Measurements from ENCODE around the gene KCNQ1. TPM values are rescaled to one million over a fixed set of nuclear protein-coding genes. Genes with fewer than 3 reads are reported as not detected.

Gene KCNQ1
- total and polyA plus RNA-seq, 5 experiments from 2014 or later, result 8.7 to 25.1 (median 22.9) TPM

GRCh38 chr11:2699185-2699530, 254.3 kb downstream of the KCNQ1 start:
- POLR2A ChIA-PET, result no interaction called here
- H3K27me3 Mint-ChIP-seq, result no peaks in the 10 kb centered on the region
- H3K27ac Mint-ChIP-seq, result peak overlapping the region in 3 of 10 donors; percentile 3 to 67 (median 65)
- H3K9me3 Mint-ChIP-seq, result peaks cover 0 to 6% (median 0%) of the 10 kb centered on the region in 9 donors
- peak overlapping the region; percentile 64 to 88 (median 77) for H3K4me3 Mint-ChIP-seq
- ATAC-seq (no peak), DNase-seq (peak in 2 of 10 donors; percentile 3 to 55)
- peaks cover 0 to 9% (median 7%) of the 10 kb centered on the region in 3 donors for H3K36me3 Mint-ChIP-seq
- H3K4me1 Mint-ChIP-seq, result peaks cover 1 to 22% (median 10%) of the 10 kb centered on the region in 4 donors

GRCh38 chr11:2699531-2700414, 255.0 kb downstream of the KCNQ1 start, which contains the start of gene KCNQ1OT1:
KCNQ1OT1 (minus strand) TSS chr11:2699994.
- Mint-ChIP-seq H3K36me3 (peaks cover 0 to 14% (median 10%) of the 10 kb centered on the region in 3 donors), H3K27ac (peak within 1 kb of the TSS in 6 of 10 donors; percentile 10 to 80 (median 64)), H3K4me1 (peaks cover 1 to 19% (median 10%) of the 10 kb centered on the region in 4 donors), H3K27me3 (no peaks in the 10 kb centered on the region), H3K9me3 (peaks cover 0 to 6% (median 0%) of the 10 kb centered on the region in 9 donors), H3K4me3 (peak within 1 kb of the TSS; percentile 64 to 88 (median 77))
- DNase-seq (peak; percentile 77 to 93 (median 85)), ATAC-seq (peak; percentile 94 to 95)
- POLR2A ChIA-PET, result no interaction called here

- peaks cover 1 to 18% (median 10%) of the 10 kb centered on the region in 4 donors for H3K4me1 Mint-ChIP-seq
- no peaks in the 10 kb centered on the region for H3K27me3 Mint-ChIP-seq
- POLR2A ChIA-PET, result no interaction called here
- H3K27ac Mint-ChIP-seq, result peak overlapping the region in 2 of 10 donors; percentile 60 to 69
- peaks cover 0 to 6% (median 0%) of the 10 kb centered on the region in 9 donors for H3K9me3 Mint-ChIP-seq
- peaks cover under 1 to 14% (median 10%) of the 10 kb centered on the region in 3 donors for H3K36me3 Mint-ChIP-seq
- peak overlapping the region; percentile 42 to 88 (median 76) for H3K4me3 Mint-ChIP-seq
- DNase-seq (peak in 2 of 10 donors; percentile 18 to 56), ATAC-seq (no peak)
Observed at GRCh38 chr11:2700415-2701211, 255.8 kb downstream of the KCNQ1 start.

GRCh38 chr11:2701230-2701629, 256.4 kb downstream of the KCNQ1 start:
- peak in 1 of 10 donors; percentile 10 for DNase-seq
- H3K36me3 Mint-ChIP-seq, result peaks cover 5 to 16% (median 10%) of the 10 kb centered on the region in 3 donors
- no peaks in the 10 kb centered on the region for H3K27me3 Mint-ChIP-seq
- no peak for ATAC-seq
- POLR2A ChIA-PET, result no interaction called here
- H3K27ac Mint-ChIP-seq, result peak overlapping the region in 2 of 10 donors; percentile 50 to 63
- H3K4me1 Mint-ChIP-seq, result peaks cover 1 to 18% (median 10%) of the 10 kb centered on the region in 4 donors
- H3K9me3 Mint-ChIP-seq, result peaks cover 0 to 9% (median 2%) of the 10 kb centered on the region in 9 donors
- peak overlapping the region in 9 of 10 donors; percentile 33 to 81 (median 70) for H3K4me3 Mint-ChIP-seq

- Mint-ChIP-seq H3K27me3 (no peaks in the 10 kb centered on the region), H3K36me3 (peaks cover 5 to 10% (median 10%) of the 10 kb centered on the region in 3 donors), H3K27ac (no peak overlapping the region), H3K9me3 (peaks cover 0 to 9% (median 2%) of the 10 kb centered on the region in 9 donors), H3K4me1 (peaks cover 1 to 18% (median 10%) of the 10 kb centered on the region in 4 donors), H3K4me3 (peak overlapping the region in 6 of 10 donors; percentile 30 to 78 (median 66))
- POLR2A ChIA-PET, result no interaction called here
- DNase-seq (peak in 1 of 10 donors; percentile 4), ATAC-seq (no peak)
Observed at GRCh38 chr11:2701898-2702434, 257.2 kb downstream of the KCNQ1 start.

- H3K36me3 Mint-ChIP-seq, result peaks cover 5 to 10% (median 10%) of the 10 kb centered on the region in 3 donors
- peak in 1 of 10 donors; percentile 61 for DNase-seq
- H3K9me3 Mint-ChIP-seq, result peaks cover 0 to 9% (median 2%) of the 10 kb centered on the region in 9 donors
- H3K27me3 Mint-ChIP-seq, result no peaks in the 10 kb centered on the region
- H3K27ac Mint-ChIP-seq, result peak overlapping the region in 1 of 10 donors; percentile 21
- POLR2A ChIA-PET, result no interaction called here
- no peak overlapping the region for H3K4me3 Mint-ChIP-seq
- no peak for ATAC-seq
- peaks cover 1 to 18% (median 10%) of the 10 kb centered on the region in 4 donors for H3K4me1 Mint-ChIP-seq
Observed at GRCh38 chr11:2702771-2703362, 258.1 kb downstream of the KCNQ1 start.

- Mint-ChIP-seq H3K4me3 (peak overlapping the region in 1 of 10 donors; percentile 34), H3K4me1 (peaks cover 1 to 14% (median 7%) of the 10 kb centered on the region in 4 donors), H3K27ac (no peak overlapping the region), H3K36me3 (peaks cover 5 to 11% (median 10%) of the 10 kb centered on the region in 3 donors), H3K9me3 (peaks cover 0 to 9% (median 1%) of the 10 kb centered on the region in 9 donors), H3K27me3 (no peaks in the 10 kb centered on the region)
- POLR2A ChIA-PET, result no interaction called here
- DNase-seq (peak in 1 of 10 donors; percentile 53), ATAC-seq (no peak)
Observed at GRCh38 chr11:2703363-2704141, 258.7 kb downstream of the KCNQ1 start.

- POLR2A ChIA-PET, result no interaction called here
- Mint-ChIP-seq H3K4me1 (peaks cover 0 to 9% (median 0%) of the 10 kb centered on the region in 4 donors), H3K36me3 (peaks cover 5 to 12% (median 7%) of the 10 kb centered on the region in 3 donors), H3K27ac (peak overlapping the region in 1 of 10 donors; percentile 60), H3K9me3 (peaks cover 0 to 11% (median under 1%) of the 10 kb centered on the region in 9 donors), H3K27me3 (no peaks in the 10 kb centered on the region), H3K4me3 (peak overlapping the region in 1 of 10 donors; percentile 55)
- ATAC-seq (no peak), DNase-seq (peak in 1 of 10 donors; percentile 50)
Observed at GRCh38 chr11:2704356-2704755, 259.5 kb downstream of the KCNQ1 start.

GRCh38 chr11:2704896-2705606, 260.2 kb downstream of the KCNQ1 start:
- Mint-ChIP-seq H3K27ac (no peak overlapping the region), H3K27me3 (no peaks in the 10 kb centered on the region), H3K4me3 (no peak overlapping the region), H3K36me3 (peaks cover 11 to 19% (median 12%) of the 10 kb centered on the region in 3 donors), H3K9me3 (peaks cover 0 to 18% (median 6%) of the 10 kb centered on the region in 9 donors), H3K4me1 (peaks cover 0 to 9% (median 0%) of the 10 kb centered on the region in 4 donors)
- peak in 1 of 10 donors; percentile 58 for DNase-seq
- POLR2A ChIA-PET, result no interaction called here
- ATAC-seq, result no peak

GRCh38 chr11:2706321-2706720, 261.5 kb downstream of the KCNQ1 start:
- Mint-ChIP-seq H3K4me3 (no peak overlapping the region), H3K4me1 (peaks cover 0 to 5% (median 0%) of the 10 kb centered on the region in 4 donors), H3K36me3 (peaks cover 17 to 30% (median 24%) of the 10 kb centered on the region in 3 donors), H3K27ac (no peak overlapping the region), H3K9me3 (peaks cover 0 to 23% (median 12%) of the 10 kb centered on the region in 9 donors), H3K27me3 (no peaks in the 10 kb centered on the region)
- POLR2A ChIA-PET, result no interaction called here
- ATAC-seq, result no peak
- peak in 1 of 10 donors; percentile 52 for DNase-seq

GRCh38 chr11:2707736-2708135, 262.9 kb downstream of the KCNQ1 start:
- Mint-ChIP-seq H3K27ac (no peak overlapping the region), H3K9me3 (peaks cover 0 to 23% (median 12%) of the 10 kb centered on the region in 9 donors), H3K4me1 (peaks cover 0 to 5% (median 0%) of the 10 kb centered on the region in 4 donors), H3K4me3 (no peak overlapping the region), H3K27me3 (no peaks in the 10 kb centered on the region), H3K36me3 (peaks cover 17 to 28% (median 28%) of the 10 kb centered on the region in 3 donors)
- POLR2A ChIA-PET, result no interaction called here
- ATAC-seq (no peak), DNase-seq (peak in 1 of 10 donors; percentile 34)

Data from naive thymus-derived CD8-positive, alpha-beta T cell (primary cell).